Activated T-cell treated with anti-CD3 and anti-CD28 coated beads, Interleukin-2, amount 50 U/mL, for 72 hours (primary cell): Measurements from ENCODE around the gene DBT. TPM values are rescaled to one million over a fixed set of nuclear protein-coding genes. Genes with fewer than 3 reads are reported as not detected.
A peak's percentile ranks its signal among the peaks of the same experiment; 100 is the strongest.
"Not testable (repeated sequence)": the region's sequence is repeated elsewhere in the genome, so short reads cannot be mapped to it uniquely, and the experiment has no call there.

Source experiments
- ATAC-seq, 2 donors: fragments of 150-1000 bp; cut with Tn5 transposase; replicated peaks in 1 of 2; 2 replicates each; pipeline ENCODE4 v1.10.0; 2021; ENCODE audit warnings: moderate library complexity in 2 of 2, mild to moderate bottlenecking in 1 of 2
- DNase-seq, 2 donors: peaks; one replicate each; pipeline ENCODE4 v3.0.0; 2021 to 2022; ENCODE audit warnings: mixed read lengths in 1 of 2
- H3K27ac Mint-ChIP-seq: one replicate; pipeline ENCODE4 v1.8.0; 2022; ENCODE audit warnings: mild to moderate bottlenecking, moderate library complexity, mixed read lengths
- H3K27me3 Mint-ChIP-seq: one replicate; pipeline ENCODE4 v1.8.0; 2022; ENCODE audit warnings: low read depth, mixed read lengths
- H3K36me3 Mint-ChIP-seq, 2 donors: one replicate each; pipeline ENCODE4 v1.8.0; 2022; ENCODE audit warnings: mixed read lengths in 2 of 2, mild to moderate bottlenecking in 1 of 2; ENCODE audit not compliant: insufficient read depth in 2 of 2
- H3K4me1 Mint-ChIP-seq: one replicate; pipeline ENCODE4 v1.8.0; 2022; ENCODE audit warnings: low read depth, mixed read lengths
- H3K4me3 Mint-ChIP-seq, 2 donors: one replicate each; pipeline ENCODE4 v1.8.0; 2022; ENCODE audit warnings: mild to moderate bottlenecking in 2 of 2, mixed read lengths in 2 of 2, moderate library complexity in 2 of 2
- H3K9me3 Mint-ChIP-seq, 2 donors: one replicate each; pipeline ENCODE4 v1.8.0; 2022; ENCODE audit warnings: mixed read lengths in 2 of 2
- total RNA-seq, 2 donors: library from RNA; stranded (reverse); gene quantifications; one replicate each; pipeline ENCODE4 v1.2.3, GENCODE V29; 2022

Gene DBT
- total RNA-seq, 2 donors from 2014 or later, result 11.9 to 15.3 TPM

GRCh38 chr1:100206301-100206700, 43.3 kb downstream of the DBT start:
- Mint-ChIP-seq H3K36me3 (peaks cover 20 to 35% of the 10 kb centered on the region in 2 donors), H3K4me3 (no peak overlapping the region), H3K9me3 (peaks cover 5 to 10% of the 10 kb centered on the region in 2 donors), H3K4me1 (no peaks in the 10 kb centered on the region), H3K27ac (no peak overlapping the region), H3K27me3 (no peaks in the 10 kb centered on the region)
- no peak for ATAC-seq
- DNase-seq, result no peak

GRCh38 chr1:100205593-100205992, 44.0 kb downstream of the DBT start:
- not testable (repeated sequence) for DNase-seq, ATAC-seq, H3K4me1 Mint-ChIP-seq, H3K4me3 Mint-ChIP-seq, H3K27ac Mint-ChIP-seq, H3K27me3 Mint-ChIP-seq, H3K9me3 Mint-ChIP-seq
- H3K36me3 Mint-ChIP-seq, result peaks cover 22 to 40% of the 10 kb centered on the region in 2 donors

- DNase-seq, ATAC-seq, H3K27ac Mint-ChIP-seq, H3K27me3 Mint-ChIP-seq, H3K9me3 Mint-ChIP-seq, H3K4me3 Mint-ChIP-seq, H3K4me1 Mint-ChIP-seq: not testable (repeated sequence)
- peaks cover 22 to 40% of the 10 kb centered on the region in 2 donors for H3K36me3 Mint-ChIP-seq
Observed at GRCh38 chr1:100205103-100205502, 44.5 kb downstream of the DBT start.

GRCh38 chr1:100202703-100203102, 46.9 kb downstream of the DBT start:
- H3K9me3 Mint-ChIP-seq, H3K27me3 Mint-ChIP-seq, ATAC-seq, H3K4me1 Mint-ChIP-seq, DNase-seq, H3K27ac Mint-ChIP-seq, H3K4me3 Mint-ChIP-seq: not testable (repeated sequence)
- peaks cover 22 to 36% of the 10 kb centered on the region in 2 donors for H3K36me3 Mint-ChIP-seq

- ATAC-seq, H3K27me3 Mint-ChIP-seq, H3K4me3 Mint-ChIP-seq, DNase-seq, H3K27ac Mint-ChIP-seq, H3K4me1 Mint-ChIP-seq, H3K9me3 Mint-ChIP-seq: not testable (repeated sequence)
- peaks cover 18 to 34% of the 10 kb centered on the region in 2 donors for H3K36me3 Mint-ChIP-seq
Observed at GRCh38 chr1:100200060-100200459, 49.6 kb downstream of the DBT start.

- Mint-ChIP-seq H3K36me3 (peaks cover 9 to 23% of the 10 kb centered on the region in 2 donors), H3K27me3 (no peaks in the 10 kb centered on the region), H3K27ac (no peak overlapping the region), H3K4me3 (no peak overlapping the region), H3K4me1 (no peaks in the 10 kb centered on the region), H3K9me3 (no peaks in the 10 kb centered on the region)
- DNase-seq (no peak), ATAC-seq (no peak)
Observed at GRCh38 chr1:100198596-100198995, 51.0 kb downstream of the DBT start.

GRCh38 chr1:100188617-100189016, 61.0 kb downstream of the DBT start:
- H3K27me3 Mint-ChIP-seq, result no peaks in the 10 kb centered on the region
- no peak overlapping the region for H3K27ac Mint-ChIP-seq
- H3K9me3 Mint-ChIP-seq, result no peaks in the 10 kb centered on the region
- H3K4me1 Mint-ChIP-seq, result peaks cover 11% of the 10 kb centered on the region
- DNase-seq (no peak), ATAC-seq (no peak)
- H3K36me3 Mint-ChIP-seq, result peaks cover 2 to 4% of the 10 kb centered on the region in 2 donors
- H3K4me3 Mint-ChIP-seq, result no peak overlapping the region

GRCh38 chr1:100187912-100188311, 61.7 kb downstream of the DBT start:
- no peaks in the 10 kb centered on the region for H3K27me3 Mint-ChIP-seq
- no peak overlapping the region for H3K4me3 Mint-ChIP-seq
- DNase-seq, result no peak
- H3K36me3 Mint-ChIP-seq, result peaks cover 2 to 4% of the 10 kb centered on the region in 2 donors
- H3K9me3 Mint-ChIP-seq, result no peaks in the 10 kb centered on the region
- no peak for ATAC-seq
- peaks cover 11% of the 10 kb centered on the region for H3K4me1 Mint-ChIP-seq
- H3K27ac Mint-ChIP-seq, result no peak overlapping the region

GRCh38 chr1:100184536-100184935, 65.1 kb downstream of the DBT start:
- no peak for ATAC-seq

GRCh38 chr1:100183370-100183769, 66.3 kb downstream of the DBT start:
- H3K4me3 Mint-ChIP-seq, result no peak overlapping the region
- peaks cover 7% of the 10 kb centered on the region for H3K4me1 Mint-ChIP-seq
- H3K27me3 Mint-ChIP-seq, result no peaks in the 10 kb centered on the region
- H3K9me3 Mint-ChIP-seq, result no peaks in the 10 kb centered on the region
- H3K27ac Mint-ChIP-seq, result no peak overlapping the region
- H3K36me3 Mint-ChIP-seq, result peaks cover 0 to 3% of the 10 kb centered on the region in 2 donors
- DNase-seq (no peak), ATAC-seq (no peak)

More at GRCh38 chr1:100184536-100184935, 65.1 kb downstream of the DBT start:
- H3K36me3 Mint-ChIP-seq, result peaks cover 0 to 3% of the 10 kb centered on the region in 2 donors
- no peaks in the 10 kb centered on the region for H3K27me3 Mint-ChIP-seq
- no peaks in the 10 kb centered on the region for H3K9me3 Mint-ChIP-seq
- H3K4me1 Mint-ChIP-seq, result peaks cover 7% of the 10 kb centered on the region
- H3K4me3 Mint-ChIP-seq, result no peak overlapping the region
- no peak overlapping the region for H3K27ac Mint-ChIP-seq
- no peak for DNase-seq

GRCh38 chr1:100178091-100178490, 71.5 kb downstream of the DBT start, which contains the start of gene LRRC39:
TSS of gene LRRC39 (minus strand) at chr1:100178256. CDS start at chr1:100168516, 9,740 bp downstream.
- Mint-ChIP-seq H3K4me1 (no peaks in the 10 kb centered on the region), H3K4me3 (no peak within 1 kb of the TSS), H3K27me3 (no peaks in the 10 kb centered on the region)

GRCh38 chr1:100177295-100178041, 72.2 kb downstream of the DBT start:
- Mint-ChIP-seq H3K36me3 (peaks cover 0 to under 1% of the 10 kb centered on the region in 2 donors), H3K9me3 (no peaks in the 10 kb centered on the region), H3K4me3 (no peak overlapping the region), H3K4me1 (no peaks in the 10 kb centered on the region), H3K27me3 (no peaks in the 10 kb centered on the region), H3K27ac (no peak overlapping the region)
- DNase-seq, result no peak
- no peak for ATAC-seq

More at GRCh38 chr1:100178091-100178490, 71.5 kb downstream of the DBT start, which contains the start of gene LRRC39:
- no peak for ATAC-seq
- peak within 1 kb of the TSS; percentile 66 for H3K27ac Mint-ChIP-seq
- H3K36me3 Mint-ChIP-seq, result peaks cover 0 to 3% of the 10 kb centered on the region in 2 donors
- H3K9me3 Mint-ChIP-seq, result no peaks in the 10 kb centered on the region
- DNase-seq, result no peak

GRCh38 chr1:100168051-100168450, 81.6 kb downstream of the DBT start:
- H3K36me3 Mint-ChIP-seq, result no peaks in the 10 kb centered on the region
- H3K27ac Mint-ChIP-seq, result no peak overlapping the region
- DNase-seq (no peak), ATAC-seq (no peak)
- H3K4me3 Mint-ChIP-seq, result no peak overlapping the region
- no peaks in the 10 kb centered on the region for H3K4me1 Mint-ChIP-seq
- H3K27me3 Mint-ChIP-seq, result no peaks in the 10 kb centered on the region
- H3K9me3 Mint-ChIP-seq, result no peaks in the 10 kb centered on the region

- H3K4me1 Mint-ChIP-seq, result no peaks in the 10 kb centered on the region
- H3K4me3 Mint-ChIP-seq, result no peak overlapping the region
- H3K27me3 Mint-ChIP-seq, result no peaks in the 10 kb centered on the region
- no peak overlapping the region for H3K27ac Mint-ChIP-seq
- H3K9me3 Mint-ChIP-seq, result no peaks in the 10 kb centered on the region
- ATAC-seq (no peak), DNase-seq (no peak)
- H3K36me3 Mint-ChIP-seq, result no peaks in the 10 kb centered on the region
Observed at GRCh38 chr1:100164702-100165101, 84.9 kb downstream of the DBT start.
